ENCODE measurements around the gene CCDC15. TPM values are rescaled to one million over a fixed set of nuclear protein-coding genes. Genes with fewer than 3 reads are reported as not detected.

The CCDC15 gene
- total and polyA plus RNA-seq, 2 of the 13 experiments (the other 11 are each of a cell fraction or from before 2014, with no cell fraction given) = 2.2 to 4.6 TPM

DNA sequence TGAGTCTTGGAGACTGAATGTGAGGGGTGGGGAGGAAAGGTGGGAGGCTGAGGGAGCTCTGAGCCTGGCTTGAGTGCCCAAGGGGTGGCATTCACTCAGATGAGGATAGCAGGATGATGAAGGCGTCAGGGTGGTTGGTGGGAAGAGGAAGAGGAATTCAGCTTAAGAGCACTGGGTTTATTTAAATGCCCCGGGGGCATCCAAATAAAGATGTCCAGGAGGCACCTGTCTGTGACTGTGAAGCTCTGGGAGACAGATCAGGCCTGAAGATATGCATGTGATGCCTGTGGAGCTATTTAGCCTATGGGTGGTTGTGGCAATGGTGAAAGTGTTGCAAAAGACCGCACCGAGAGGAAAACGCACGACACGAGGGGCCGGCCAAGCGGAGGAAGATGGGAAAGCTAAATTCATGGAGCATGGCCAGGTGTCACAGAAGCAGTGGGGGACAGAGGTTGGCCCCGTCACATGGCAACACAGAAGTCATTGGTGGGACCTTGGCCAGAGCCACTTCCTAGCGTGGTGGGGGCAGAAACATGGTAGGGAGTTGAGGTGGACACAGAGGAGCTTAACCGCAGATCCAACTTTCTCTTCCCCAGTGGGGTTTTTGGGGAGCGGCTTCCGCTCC, 124.6 kb downstream of the CCDC15 start:
- peaks cover 0 to 4% of the 10 kb centered on the region in 2 experiments; a peak in 1 of 5 replicates for H3K27me3 ChIP-seq (ENCODE audit: control insufficient read depth in 1 of 2, insufficient read depth in 2 of 2, low read length in 2 of 2)
- H3K27ac ChIP-seq (ENCODE audit: extremely low read length, insufficient read depth, low read length) = no peak overlapping the region
- TF ChIP-seq ZNF614 (CRISPR knock-in tag; IDR thresholded peaks at IDR 0.05; ENCODE audit: borderline replicate concordance) = no peak
- TF ChIP-seq YEATS2 (CRISPR knock-in tag; IDR thresholded peaks at IDR 0.05; ENCODE audit: borderline replicate concordance) = no peak
- TF ChIP-seq AFF4 (CRISPR knock-in tag; IDR thresholded peaks at IDR 0.05) = no peak
- TF ChIP-seq ZNF678 (CRISPR knock-in tag; IDR thresholded peaks at IDR 0.05) = no peak
- in situ Hi-C loops (cut with HindIII; ENCODE audit: extremely low pct_ligation_motif_present, low pct_unique_long_range_greater_than_20kb) = no loop called here
- no peak overlapping the region for H2AFZ ChIP-seq (ENCODE audit: low read length)
- H3K36me3 ChIP-seq (replicated peaks in 1 of 2; ENCODE audit: control insufficient read depth in 1 of 2, insufficient read depth in 2 of 2, low read length in 2 of 2) = no peaks in the 10 kb centered on the region
- no peak overlapping the region for H3K9ac ChIP-seq (ENCODE audit: insufficient read depth, low read depth, low read length)
- CTCF ChIA-PET (ENCODE audit: low intra/inter-chr PET ratio, low total read pairs) = no interaction called here
- H3K79me2 ChIP-seq (ENCODE audit: insufficient read depth, low read length) = no peaks in the 10 kb centered on the region
- POLR2A ChIA-PET = no interaction called here
- FAIRE-seq (no peak), DNase-seq (ENCODE audit: low spot score) (no peak), ATAC-seq (no peak)
- H3K4me3 ChIP-seq (replicated peaks in 1 of 3; ENCODE audit: insufficient read depth in 1 of 3, low read depth in 2 of 3, low read length in 3 of 3) = no peak overlapping the region
- H3K4me2 ChIP-seq (ENCODE audit: low read depth, low read length) = no peak overlapping the region
- no peaks in the 10 kb centered on the region for H4K20me1 ChIP-seq (ENCODE audit: insufficient read depth, low read length)
- BruUV-seq (replicated peaks) = no TSS peak
- no peaks in the 10 kb centered on the region for H3K9me3 ChIP-seq (ENCODE audit: low read length)
- 83% methylated on average over 14 of the region's 14 CpGs for WGBS (ENCODE audit: low lambda C conversion rate)
- intact Hi-C loops (cut with micrococcal nuclease; ENCODE audit: unreplicated experiment) = no loop called here
- peaks cover 41% of the 10 kb centered on the region for H3K4me1 ChIP-seq (ENCODE audit: insufficient read depth, low read length)

All from HepG2 (cell line).